GM12878 (cell line): Measurements from ENCODE around the gene MT1H.

Experiments used
- ESRRA ChIP-seq: IDR thresholded peaks from 2 replicates; pipeline ENCODE4 v1.6.1; 2012; ENCODE audit warnings: mild to moderate bottlenecking, low read length, improper control_type of control experiment
- KDM1A ChIP-seq: fragments of 200-600 bp; sonication (generic); IDR thresholded peaks from 2 replicates; pipeline ENCODE4 v1.6.1; 2016; ENCODE audit warnings: borderline replicate concordance
- SMC3 ChIP-seq: IDR thresholded peaks from 2 replicates; pipeline ENCODE4 v1.6.1; 2011; ENCODE audit warnings: low read length, improper control_type of control experiment, borderline replicate concordance
- YY1 ChIP-seq: IDR thresholded peaks from 2 replicates; pipeline ENCODE4 v1.6.1; 2011; ENCODE audit warnings: low read depth, mild to moderate bottlenecking, low read length
- TF ChIP-seq, protein P1 (sequence below), 3 experiments: IDR thresholded peaks in 2 of 3; conservative IDR thresholded peaks in 1 of 3; 2 replicates each; pipeline ENCODE4 v1.5.1; 2011; ENCODE audit warnings: low read depth in 3 of 3, low read length in 3 of 3, mild to moderate bottlenecking in 3 of 3, control low read depth in 2 of 3, moderate library complexity in 2 of 3, inconsistent platforms in 1 of 3, mixed read lengths in 1 of 3; ENCODE audit not compliant: control insufficient read depth in 2 of 3, insufficient read depth in 1 of 3; ENCODE audit errors: extremely low read depth in 1 of 3
- TF ChIP-seq, protein P2 (sequence below): IDR thresholded peaks from 2 replicates; pipeline ENCODE4 v1.6.1; 2012; ENCODE audit warnings: mild to moderate bottlenecking, low read depth, low read length

DNA sequence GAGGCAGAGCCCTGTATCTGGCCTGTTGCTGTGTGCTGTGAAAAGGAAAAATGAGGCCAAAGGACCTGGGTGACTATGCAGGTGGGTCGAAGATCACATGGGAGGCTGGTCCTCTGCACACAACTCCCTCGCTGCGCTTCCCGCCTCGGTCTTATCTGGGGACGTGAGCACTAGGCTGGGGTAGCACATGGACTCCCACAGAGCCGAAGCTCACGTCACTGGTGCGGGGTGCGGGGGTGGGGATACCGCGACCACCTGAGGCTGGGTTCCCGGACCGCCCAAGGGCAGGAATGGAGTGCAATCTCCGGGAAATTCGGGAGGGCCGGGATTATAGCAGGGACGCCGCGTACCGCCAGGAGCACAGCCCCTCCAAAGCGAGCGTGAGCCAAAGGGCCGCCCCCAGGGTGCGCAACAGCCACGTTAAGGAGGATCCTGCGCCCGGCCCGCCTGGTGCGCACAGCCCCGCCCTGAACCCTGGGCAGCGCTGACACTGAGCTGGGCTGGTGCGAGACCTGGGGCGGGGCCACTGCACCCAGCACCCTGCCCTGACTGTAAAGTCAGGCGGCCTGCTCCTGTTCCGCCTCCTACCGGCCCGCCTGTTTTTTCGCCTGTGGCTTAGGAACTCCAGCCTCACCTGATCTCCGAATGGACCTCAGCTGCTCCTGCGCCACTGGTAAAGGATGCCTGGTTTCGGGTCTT, 26.4 kb upstream of the MT1H start:
- TF ChIP-seq, protein P1, sequence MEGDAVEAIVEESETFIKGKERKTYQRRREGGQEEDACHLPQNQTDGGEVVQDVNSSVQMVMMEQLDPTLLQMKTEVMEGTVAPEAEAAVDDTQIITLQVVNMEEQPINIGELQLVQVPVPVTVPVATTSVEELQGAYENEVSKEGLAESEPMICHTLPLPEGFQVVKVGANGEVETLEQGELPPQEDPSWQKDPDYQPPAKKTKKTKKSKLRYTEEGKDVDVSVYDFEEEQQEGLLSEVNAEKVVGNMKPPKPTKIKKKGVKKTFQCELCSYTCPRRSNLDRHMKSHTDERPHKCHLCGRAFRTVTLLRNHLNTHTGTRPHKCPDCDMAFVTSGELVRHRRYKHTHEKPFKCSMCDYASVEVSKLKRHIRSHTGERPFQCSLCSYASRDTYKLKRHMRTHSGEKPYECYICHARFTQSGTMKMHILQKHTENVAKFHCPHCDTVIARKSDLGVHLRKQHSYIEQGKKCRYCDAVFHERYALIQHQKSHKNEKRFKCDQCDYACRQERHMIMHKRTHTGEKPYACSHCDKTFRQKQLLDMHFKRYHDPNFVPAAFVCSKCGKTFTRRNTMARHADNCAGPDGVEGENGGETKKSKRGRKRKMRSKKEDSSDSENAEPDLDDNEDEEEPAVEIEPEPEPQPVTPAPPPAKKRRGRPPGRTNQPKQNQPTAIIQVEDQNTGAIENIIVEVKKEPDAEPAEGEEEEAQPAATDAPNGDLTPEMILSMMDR (IDR thresholded peaks at IDR 0.05 in 2 of 3, conservative IDR thresholded peaks at IDR 0.05 in 1 of 3; ENCODE audit: control insufficient read depth in 2 of 3, extremely low read depth in 1 of 3, insufficient read depth in 1 of 3, low read depth in 3 of 3, low read length in 3 of 3), result peak in 2 of 3 experiments; percentile 21 to 39; a peak in 3 of 6 replicates
- TF ChIP-seq ESRRA (no peak), KDM1A (no peak), YY1 (no peak), SMC3 (no peak)
- TF ChIP-seq, protein P2, sequence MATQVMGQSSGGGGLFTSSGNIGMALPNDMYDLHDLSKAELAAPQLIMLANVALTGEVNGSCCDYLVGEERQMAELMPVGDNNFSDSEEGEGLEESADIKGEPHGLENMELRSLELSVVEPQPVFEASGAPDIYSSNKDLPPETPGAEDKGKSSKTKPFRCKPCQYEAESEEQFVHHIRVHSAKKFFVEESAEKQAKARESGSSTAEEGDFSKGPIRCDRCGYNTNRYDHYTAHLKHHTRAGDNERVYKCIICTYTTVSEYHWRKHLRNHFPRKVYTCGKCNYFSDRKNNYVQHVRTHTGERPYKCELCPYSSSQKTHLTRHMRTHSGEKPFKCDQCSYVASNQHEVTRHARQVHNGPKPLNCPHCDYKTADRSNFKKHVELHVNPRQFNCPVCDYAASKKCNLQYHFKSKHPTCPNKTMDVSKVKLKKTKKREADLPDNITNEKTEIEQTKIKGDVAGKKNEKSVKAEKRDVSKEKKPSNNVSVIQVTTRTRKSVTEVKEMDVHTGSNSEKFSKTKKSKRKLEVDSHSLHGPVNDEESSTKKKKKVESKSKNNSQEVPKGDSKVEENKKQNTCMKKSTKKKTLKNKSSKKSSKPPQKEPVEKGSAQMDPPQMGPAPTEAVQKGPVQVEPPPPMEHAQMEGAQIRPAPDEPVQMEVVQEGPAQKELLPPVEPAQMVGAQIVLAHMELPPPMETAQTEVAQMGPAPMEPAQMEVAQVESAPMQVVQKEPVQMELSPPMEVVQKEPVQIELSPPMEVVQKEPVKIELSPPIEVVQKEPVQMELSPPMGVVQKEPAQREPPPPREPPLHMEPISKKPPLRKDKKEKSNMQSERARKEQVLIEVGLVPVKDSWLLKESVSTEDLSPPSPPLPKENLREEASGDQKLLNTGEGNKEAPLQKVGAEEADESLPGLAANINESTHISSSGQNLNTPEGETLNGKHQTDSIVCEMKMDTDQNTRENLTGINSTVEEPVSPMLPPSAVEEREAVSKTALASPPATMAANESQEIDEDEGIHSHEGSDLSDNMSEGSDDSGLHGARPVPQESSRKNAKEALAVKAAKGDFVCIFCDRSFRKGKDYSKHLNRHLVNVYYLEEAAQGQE, result no peak
